ENCODE data around the gene HERC2.

DNA sequence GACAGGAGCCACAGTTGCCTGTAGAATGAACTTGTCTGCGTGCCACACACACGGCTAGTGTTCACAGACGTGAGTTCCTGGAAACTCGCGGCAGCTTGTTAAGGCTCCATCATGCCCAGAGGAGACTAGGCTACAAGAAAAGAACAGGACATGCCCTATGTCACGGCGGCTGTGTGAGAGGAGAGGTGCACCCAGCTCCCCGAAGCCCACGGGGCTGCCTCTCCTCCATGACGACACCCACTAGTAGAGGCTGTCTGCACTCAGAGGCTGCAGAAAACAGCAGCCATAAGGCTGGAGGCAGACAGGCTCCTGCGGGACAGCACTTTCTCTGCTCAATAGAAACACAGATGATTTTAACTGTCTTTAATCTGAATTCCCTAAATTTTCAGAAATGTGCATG, 203.9 kb downstream of the HERC2 start:
- no peak for TF ChIP-seq POLR2A (IDR thresholded peaks at IDR 0.05)
- TF ChIP-seq, protein P1, sequence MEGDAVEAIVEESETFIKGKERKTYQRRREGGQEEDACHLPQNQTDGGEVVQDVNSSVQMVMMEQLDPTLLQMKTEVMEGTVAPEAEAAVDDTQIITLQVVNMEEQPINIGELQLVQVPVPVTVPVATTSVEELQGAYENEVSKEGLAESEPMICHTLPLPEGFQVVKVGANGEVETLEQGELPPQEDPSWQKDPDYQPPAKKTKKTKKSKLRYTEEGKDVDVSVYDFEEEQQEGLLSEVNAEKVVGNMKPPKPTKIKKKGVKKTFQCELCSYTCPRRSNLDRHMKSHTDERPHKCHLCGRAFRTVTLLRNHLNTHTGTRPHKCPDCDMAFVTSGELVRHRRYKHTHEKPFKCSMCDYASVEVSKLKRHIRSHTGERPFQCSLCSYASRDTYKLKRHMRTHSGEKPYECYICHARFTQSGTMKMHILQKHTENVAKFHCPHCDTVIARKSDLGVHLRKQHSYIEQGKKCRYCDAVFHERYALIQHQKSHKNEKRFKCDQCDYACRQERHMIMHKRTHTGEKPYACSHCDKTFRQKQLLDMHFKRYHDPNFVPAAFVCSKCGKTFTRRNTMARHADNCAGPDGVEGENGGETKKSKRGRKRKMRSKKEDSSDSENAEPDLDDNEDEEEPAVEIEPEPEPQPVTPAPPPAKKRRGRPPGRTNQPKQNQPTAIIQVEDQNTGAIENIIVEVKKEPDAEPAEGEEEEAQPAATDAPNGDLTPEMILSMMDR (IDR thresholded peaks at IDR 0.05), result no peak
